ENCODE measurements around the gene DCAF11. TPM values are rescaled to one million over a fixed set of nuclear protein-coding genes. Genes with fewer than 3 reads are reported as not detected.

DCAF11 gene
- total RNA-seq, 2 experiments from 2014 or later: 79.4 to 84.0 TPM

DNA sequence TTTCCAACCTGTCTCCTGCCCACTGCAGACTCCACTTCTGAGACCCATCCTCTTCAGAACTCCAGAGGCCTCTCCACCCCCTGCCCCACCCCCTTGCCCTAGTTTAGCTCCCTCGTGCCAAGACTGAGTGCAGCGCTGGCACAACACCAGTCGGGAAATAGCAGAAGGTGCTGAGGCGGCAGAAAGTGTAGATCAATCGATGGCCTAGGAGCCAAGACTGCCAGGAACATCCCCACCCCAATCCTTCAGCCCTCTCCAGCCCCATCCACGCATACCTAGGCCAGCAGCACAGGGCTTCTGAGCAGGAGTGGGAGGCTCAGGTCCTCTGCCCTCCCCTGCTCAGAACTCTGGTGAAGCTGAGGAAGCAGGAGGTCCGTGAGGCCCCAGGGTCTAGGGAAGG is 42.1 kb upstream of the DCAF11 start:
- CTCF ChIA-PET: interaction anchor here (1.1 to 3.3 kb wide), 3 partner anchors 12 to 18 kb away, joined by 3 to 9 read pairs (median 7); no protein-coding TSS in a partner anchor
- no peak for DNase-seq
- Mint-ChIP-seq H3K27ac (no peak overlapping the region), H3K4me3 (no peak overlapping the region), H3K4me1 (ENCODE audit: low read depth) (peaks cover 5% of the 10 kb centered on the region), H3K36me3 (ENCODE audit: low read depth) (no peaks in the 10 kb centered on the region), H3K27me3 (ENCODE audit: low read depth) (no peaks in the 10 kb centered on the region), H3K9me3 (no peaks in the 10 kb centered on the region)
- intact Hi-C loops (cut with micrococcal nuclease): no loop called here

DNA sequence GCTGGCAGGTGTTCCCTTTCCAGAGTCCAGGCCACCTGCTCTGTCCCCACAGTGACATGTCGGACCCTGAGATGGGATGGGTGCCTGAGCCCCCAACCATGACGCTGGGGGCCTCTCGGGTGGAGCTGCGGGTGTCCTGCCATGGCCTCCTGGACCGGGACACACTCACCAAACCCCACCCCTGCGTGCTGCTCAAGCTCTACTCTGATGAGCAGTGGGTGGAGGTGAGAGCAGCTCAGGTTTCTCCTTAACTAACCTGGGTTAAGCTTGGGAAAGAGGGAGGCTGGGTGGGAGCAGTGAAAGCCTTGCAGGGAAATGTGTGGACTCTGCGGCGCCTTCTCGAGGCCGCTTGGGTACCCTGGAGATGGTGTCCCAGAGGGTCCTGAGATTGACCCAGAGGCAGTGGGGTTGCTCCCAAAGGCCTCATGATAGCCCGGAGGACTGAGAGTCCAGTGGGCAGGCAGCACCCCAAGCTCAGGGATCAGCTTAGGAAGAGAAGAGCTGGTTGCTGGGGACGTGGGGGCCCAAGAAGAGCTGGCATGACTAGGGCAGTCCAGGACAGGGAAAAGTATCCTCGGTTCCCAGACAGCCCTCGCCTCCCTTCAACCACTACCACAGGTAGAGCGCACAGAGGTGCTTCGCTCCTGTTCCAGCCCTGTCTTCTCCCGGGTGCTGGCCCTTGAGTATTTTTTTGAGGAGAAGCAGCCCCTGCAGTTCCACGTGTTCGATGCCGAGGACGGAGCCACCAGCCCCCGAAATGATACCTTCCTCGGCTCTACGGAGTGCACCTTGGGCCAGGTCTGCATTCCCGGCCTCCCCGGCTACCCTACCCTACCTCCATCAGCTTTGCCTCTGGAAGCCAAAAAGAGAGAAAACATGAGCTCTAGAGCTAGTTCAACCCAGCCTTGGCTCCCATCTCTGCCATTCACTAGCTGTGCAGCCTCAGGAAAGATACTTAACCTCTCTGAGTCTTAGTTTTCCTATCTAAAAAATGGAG is 41.4 kb upstream of the DCAF11 start:
- H3K27ac Mint-ChIP-seq: no peak overlapping the region
- H3K9me3 Mint-ChIP-seq: no peaks in the 10 kb centered on the region
- H3K36me3 Mint-ChIP-seq (ENCODE audit: low read depth): no peaks in the 10 kb centered on the region
- peaks cover 5% of the 10 kb centered on the region for H3K4me1 Mint-ChIP-seq (ENCODE audit: low read depth)
- no peak overlapping the region for H3K4me3 Mint-ChIP-seq
- H3K27me3 Mint-ChIP-seq (ENCODE audit: low read depth): no peaks in the 10 kb centered on the region
- intact Hi-C loops (cut with micrococcal nuclease): no loop called here
- DNase-seq: no peak
- CTCF ChIA-PET: interaction anchor here (1.1 to 3.3 kb wide), 3 partner anchors 13 to 17 kb away, joined by 3 to 9 read pairs (median 7); no protein-coding TSS in a partner anchor

DNA sequence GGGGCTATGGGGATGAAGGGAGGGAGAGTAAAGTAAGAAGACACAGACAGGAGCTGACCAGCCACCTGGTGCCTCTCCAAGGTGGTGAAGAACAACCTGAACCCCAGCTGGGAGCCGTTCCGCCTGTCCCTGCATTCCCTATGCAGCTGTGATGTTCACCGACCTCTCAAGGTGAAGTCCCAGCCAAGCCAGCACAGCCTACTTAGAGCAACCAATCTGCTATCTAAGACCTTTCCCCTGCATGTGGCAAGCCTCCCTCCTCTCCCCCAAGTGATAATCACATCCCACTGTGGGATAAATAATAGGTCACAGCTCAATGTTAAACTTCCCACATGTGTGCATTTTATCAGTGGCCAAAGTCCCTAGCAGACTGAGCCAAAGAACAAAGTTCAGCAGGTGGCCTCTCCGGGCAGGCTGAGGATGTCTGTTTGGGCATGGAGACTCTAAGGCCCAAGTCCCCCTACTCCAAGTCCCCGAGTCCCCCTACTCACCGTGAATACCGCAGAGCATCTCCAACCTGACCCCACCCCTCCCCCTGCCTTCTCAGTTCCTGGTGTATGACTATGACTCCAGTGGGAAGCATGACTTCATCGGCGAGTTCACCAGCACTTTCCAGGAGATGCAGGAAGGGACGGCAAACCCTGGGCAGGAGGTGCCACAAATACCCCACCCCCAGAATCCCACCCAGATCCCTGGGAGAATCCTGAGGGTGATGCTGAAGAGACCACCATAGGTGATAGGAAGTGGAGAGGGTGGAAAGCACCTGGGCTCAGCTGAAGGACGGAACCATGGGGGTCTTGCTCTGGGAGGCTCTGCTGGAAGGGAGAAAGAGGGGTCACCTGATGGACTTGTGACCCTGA is 39.7 kb upstream of the DCAF11 start:
- Mint-ChIP-seq H3K36me3 (ENCODE audit: low read depth) (no peaks in the 10 kb centered on the region), H3K4me3 (no peak overlapping the region), H3K9me3 (no peaks in the 10 kb centered on the region), H3K27ac (no peak overlapping the region), H3K4me1 (ENCODE audit: low read depth) (peaks cover 5% of the 10 kb centered on the region), H3K27me3 (ENCODE audit: low read depth) (no peaks in the 10 kb centered on the region)
- CTCF ChIA-PET: interaction anchor here (0.8 to 3.3 kb wide), 4 partner anchors 15 to 18 kb away, joined by 4 to 10 read pairs (median 6); no protein-coding TSS in a partner anchor
- no peak for DNase-seq
- intact Hi-C loops (cut with micrococcal nuclease): no loop called here

DNA sequence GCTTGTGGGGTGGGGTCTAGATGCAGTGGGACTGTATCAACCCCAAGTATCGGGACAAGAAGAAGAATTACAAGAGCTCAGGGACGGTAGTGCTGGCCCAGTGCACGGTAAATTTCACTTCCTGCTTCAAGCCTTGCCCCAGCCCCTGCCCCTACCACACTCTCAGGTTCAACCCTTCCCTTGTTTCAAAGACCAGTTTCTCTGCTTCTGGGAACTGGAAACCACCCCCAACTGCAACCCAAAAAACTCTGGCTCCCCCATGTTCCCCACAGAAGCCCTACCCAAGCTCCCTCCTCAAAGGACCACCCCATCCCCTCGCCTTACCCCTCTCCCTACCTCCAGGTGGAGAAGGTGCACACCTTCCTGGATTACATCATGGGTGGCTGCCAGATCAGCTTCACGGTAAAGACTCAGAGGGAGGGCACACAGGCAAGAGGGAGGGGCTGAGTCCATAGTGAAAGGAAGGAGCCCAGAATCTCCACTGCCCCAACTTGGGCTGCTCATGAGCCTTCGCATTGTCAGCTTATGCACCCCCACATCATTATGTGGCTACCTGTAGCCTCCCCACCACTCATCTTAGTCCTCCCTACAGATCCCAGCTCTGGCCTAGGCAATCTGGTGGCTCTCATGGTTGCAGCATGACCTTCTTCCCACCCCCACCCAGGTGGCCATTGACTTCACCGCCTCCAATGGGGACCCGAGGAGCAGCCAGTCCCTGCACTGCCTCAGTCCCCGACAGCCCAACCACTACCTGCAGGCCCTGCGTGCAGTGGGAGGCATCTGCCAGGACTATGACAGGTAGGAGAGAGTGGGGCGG is 38.9 kb upstream of the DCAF11 start:
- H3K36me3 Mint-ChIP-seq (ENCODE audit: low read depth): no peaks in the 10 kb centered on the region
- H3K9me3 Mint-ChIP-seq: no peaks in the 10 kb centered on the region
- no peak overlapping the region for H3K4me3 Mint-ChIP-seq
- CTCF ChIA-PET: interaction anchor here (0.9 to 1.9 kb wide), 3 partner anchors 14 to 17 kb away, joined by 4 to 10 read pairs (median 4); no protein-coding TSS in a partner anchor
- intact Hi-C loops (cut with micrococcal nuclease): no loop called here
- no peak for DNase-seq
- no peak overlapping the region for H3K27ac Mint-ChIP-seq
- no peaks in the 10 kb centered on the region for H3K27me3 Mint-ChIP-seq (ENCODE audit: low read depth)
- peaks cover 12% of the 10 kb centered on the region for H3K4me1 Mint-ChIP-seq (ENCODE audit: low read depth)

DNA sequence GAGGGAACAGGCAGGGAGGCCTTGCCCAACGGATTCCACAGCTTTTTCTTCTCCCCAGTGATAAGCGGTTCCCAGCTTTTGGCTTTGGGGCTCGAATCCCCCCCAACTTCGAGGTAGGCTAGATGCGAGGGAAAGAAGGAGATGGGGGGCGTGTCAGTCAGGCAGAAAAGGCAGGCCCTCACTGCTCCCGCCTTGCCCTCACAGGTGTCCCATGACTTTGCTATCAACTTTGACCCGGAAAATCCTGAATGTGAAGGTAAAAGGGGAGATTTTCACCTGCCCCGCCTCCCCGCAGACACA is 38.3 kb upstream of the DCAF11 start:
- peaks cover 10% of the 10 kb centered on the region for H3K4me1 Mint-ChIP-seq (ENCODE audit: low read depth)
- H3K27me3 Mint-ChIP-seq (ENCODE audit: low read depth): no peaks in the 10 kb centered on the region
- intact Hi-C loops (cut with micrococcal nuclease): no loop called here
- H3K27ac Mint-ChIP-seq: no peak overlapping the region
- no peaks in the 10 kb centered on the region for H3K36me3 Mint-ChIP-seq (ENCODE audit: low read depth)
- no peak for DNase-seq
- no peak overlapping the region for H3K4me3 Mint-ChIP-seq
- CTCF ChIA-PET: interaction anchor here (0.9 to 1.9 kb wide), 2 partner anchors 14 to 18 kb away, joined by 4 to 10 read pairs; no protein-coding TSS in a partner anchor
- H3K9me3 Mint-ChIP-seq: no peaks in the 10 kb centered on the region

DNA sequence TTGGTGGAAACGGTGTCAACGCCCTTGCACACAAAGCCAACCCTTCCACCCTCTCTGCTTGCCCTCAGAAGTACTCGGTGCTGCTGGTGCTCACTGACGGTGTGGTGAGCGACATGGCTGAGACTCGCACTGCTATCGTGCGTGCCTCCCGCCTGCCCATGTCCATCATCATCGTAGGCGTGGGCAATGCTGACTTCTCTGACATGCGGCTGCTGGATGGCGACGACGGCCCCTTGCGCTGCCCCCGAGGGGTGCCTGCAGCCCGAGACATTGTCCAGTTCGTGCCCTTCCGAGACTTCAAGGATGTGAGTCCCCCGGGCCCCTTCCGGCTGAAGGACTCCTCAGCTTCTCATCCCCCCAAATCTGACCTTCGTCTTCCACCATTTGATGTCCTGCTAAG is 37.5 kb upstream of the DCAF11 start:
- DNase-seq: no peak
- Mint-ChIP-seq H3K27ac (no peak overlapping the region), H3K36me3 (ENCODE audit: low read depth) (no peaks in the 10 kb centered on the region), H3K9me3 (no peaks in the 10 kb centered on the region), H3K27me3 (ENCODE audit: low read depth) (no peaks in the 10 kb centered on the region), H3K4me3 (no peak overlapping the region), H3K4me1 (ENCODE audit: low read depth) (peaks cover 14% of the 10 kb centered on the region)
- CTCF ChIA-PET: interaction anchor here (1.9 kb wide), 1 partner anchor 13 kb away, joined by 10 read pairs; no protein-coding TSS in a partner anchor
- intact Hi-C loops (cut with micrococcal nuclease): no loop called here

DNA sequence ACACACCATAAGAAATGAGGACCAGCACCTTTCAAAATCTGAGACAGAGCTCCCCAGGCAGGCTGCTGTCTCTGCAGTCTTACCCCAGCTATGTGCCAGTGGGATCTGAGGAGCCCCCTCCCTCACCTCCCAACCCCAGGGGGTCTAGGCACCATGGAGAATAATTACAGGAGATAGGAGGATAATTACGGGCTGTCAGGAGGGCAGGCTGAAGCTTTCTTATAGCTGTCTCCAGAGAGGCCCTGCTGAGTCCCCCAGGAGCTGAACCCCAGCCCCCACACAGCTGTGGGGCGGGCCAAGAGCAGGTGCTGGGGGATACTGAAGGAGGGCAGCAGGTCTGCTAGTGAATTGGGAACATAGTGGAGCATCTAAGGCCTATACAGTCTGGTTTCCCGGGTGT is 36.4 kb upstream of the DCAF11 start:
- no peak for DNase-seq
- H3K9me3 Mint-ChIP-seq: no peaks in the 10 kb centered on the region
- no peaks in the 10 kb centered on the region for H3K36me3 Mint-ChIP-seq (ENCODE audit: low read depth)
- no peak overlapping the region for H3K27ac Mint-ChIP-seq
- no peak overlapping the region for H3K4me3 Mint-ChIP-seq
- peaks cover 15% of the 10 kb centered on the region for H3K4me1 Mint-ChIP-seq (ENCODE audit: low read depth)
- CTCF ChIA-PET: interaction anchor here (0.7 kb wide), 1 partner anchor 20 kb away, joined by 3 read pairs; no protein-coding TSS in a partner anchor
- no peaks in the 10 kb centered on the region for H3K27me3 Mint-ChIP-seq (ENCODE audit: low read depth)
- intact Hi-C loops (cut with micrococcal nuclease): no loop called here

DNA sequence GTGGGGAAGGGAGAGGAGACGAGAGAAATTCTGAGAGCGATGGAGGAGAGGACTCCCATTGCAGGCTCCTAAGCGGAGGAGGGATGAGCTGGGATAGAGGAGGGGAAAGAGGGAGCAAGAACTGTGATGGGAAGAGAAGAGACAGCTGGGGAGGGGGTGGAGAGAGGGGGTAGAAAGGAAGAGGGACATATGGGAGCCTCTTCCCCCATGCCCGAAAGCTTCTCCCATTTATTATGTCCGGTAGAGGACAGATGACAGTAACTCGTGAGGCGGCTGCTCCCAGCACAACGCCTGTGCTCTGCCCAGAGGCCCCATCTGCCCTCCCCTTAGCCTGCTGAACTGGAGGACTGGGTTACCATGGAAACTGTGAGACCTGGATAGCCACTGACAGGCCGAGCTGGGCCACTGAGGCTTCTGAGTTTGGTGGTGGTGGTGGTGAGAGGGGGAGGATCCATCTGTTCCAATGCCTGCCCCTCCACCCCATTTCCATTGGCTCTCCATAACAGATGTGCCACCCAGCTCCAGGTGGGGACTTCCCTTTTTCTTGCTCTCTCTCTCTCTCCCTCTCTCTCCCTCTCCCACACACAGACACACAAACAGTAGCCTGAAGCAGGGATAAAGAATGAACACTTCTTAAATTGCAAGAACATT is 35.0 kb upstream of the DCAF11 start:
- Mint-ChIP-seq H3K4me3 (no peak overlapping the region), H3K4me1 (ENCODE audit: low read depth) (peaks cover 15% of the 10 kb centered on the region), H3K27me3 (ENCODE audit: low read depth) (no peaks in the 10 kb centered on the region), H3K27ac (no peak overlapping the region), H3K9me3 (no peaks in the 10 kb centered on the region), H3K36me3 (ENCODE audit: low read depth) (no peaks in the 10 kb centered on the region)
- CTCF ChIA-PET: interaction anchor here (0.6 to 5.1 kb wide), 8 partner anchors 14 to 229 kb away, joined by 4 to 76 read pairs (median 9); partner anchors contain the start of genes CARMIL3, CIDEB and PCK2
- intact Hi-C loops (cut with micrococcal nuclease): no loop called here
- no peak for DNase-seq

DNA sequence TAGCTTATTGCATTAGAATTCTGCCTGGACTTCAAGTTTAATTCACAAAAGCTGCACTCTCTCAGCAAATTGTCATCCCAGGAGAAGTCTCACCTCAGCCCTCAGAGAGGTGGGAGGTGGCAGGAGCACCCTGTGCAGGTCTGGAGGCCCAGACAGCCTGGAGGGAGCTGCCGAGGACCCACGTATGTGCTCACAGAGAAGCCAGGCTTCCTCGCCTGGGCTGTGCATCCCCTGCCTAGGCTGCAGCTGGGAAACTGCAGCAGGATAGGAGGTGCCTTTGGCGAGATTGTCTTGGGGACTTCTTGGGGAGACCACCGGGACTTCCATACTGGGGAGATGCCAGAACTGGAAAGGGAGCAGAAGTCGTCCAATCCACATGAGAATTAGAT is 34.4 kb upstream of the DCAF11 start:
- DNase-seq: no peak
- Mint-ChIP-seq H3K4me3 (peak overlapping the region; percentile 74), H3K9me3 (no peaks in the 10 kb centered on the region), H3K27me3 (ENCODE audit: low read depth) (no peaks in the 10 kb centered on the region), H3K4me1 (ENCODE audit: low read depth) (peaks cover 15% of the 10 kb centered on the region), H3K27ac (no peak overlapping the region), H3K36me3 (ENCODE audit: low read depth) (no peaks in the 10 kb centered on the region)
- intact Hi-C loops (cut with micrococcal nuclease): no loop called here
- CTCF ChIA-PET: interaction anchor here (0.6 to 5.1 kb wide), 9 partner anchors 13 to 520 kb away, joined by 3 to 76 read pairs (median 7); partner anchors contain the start of genes CARMIL3, CIDEB and PCK2

DNA sequence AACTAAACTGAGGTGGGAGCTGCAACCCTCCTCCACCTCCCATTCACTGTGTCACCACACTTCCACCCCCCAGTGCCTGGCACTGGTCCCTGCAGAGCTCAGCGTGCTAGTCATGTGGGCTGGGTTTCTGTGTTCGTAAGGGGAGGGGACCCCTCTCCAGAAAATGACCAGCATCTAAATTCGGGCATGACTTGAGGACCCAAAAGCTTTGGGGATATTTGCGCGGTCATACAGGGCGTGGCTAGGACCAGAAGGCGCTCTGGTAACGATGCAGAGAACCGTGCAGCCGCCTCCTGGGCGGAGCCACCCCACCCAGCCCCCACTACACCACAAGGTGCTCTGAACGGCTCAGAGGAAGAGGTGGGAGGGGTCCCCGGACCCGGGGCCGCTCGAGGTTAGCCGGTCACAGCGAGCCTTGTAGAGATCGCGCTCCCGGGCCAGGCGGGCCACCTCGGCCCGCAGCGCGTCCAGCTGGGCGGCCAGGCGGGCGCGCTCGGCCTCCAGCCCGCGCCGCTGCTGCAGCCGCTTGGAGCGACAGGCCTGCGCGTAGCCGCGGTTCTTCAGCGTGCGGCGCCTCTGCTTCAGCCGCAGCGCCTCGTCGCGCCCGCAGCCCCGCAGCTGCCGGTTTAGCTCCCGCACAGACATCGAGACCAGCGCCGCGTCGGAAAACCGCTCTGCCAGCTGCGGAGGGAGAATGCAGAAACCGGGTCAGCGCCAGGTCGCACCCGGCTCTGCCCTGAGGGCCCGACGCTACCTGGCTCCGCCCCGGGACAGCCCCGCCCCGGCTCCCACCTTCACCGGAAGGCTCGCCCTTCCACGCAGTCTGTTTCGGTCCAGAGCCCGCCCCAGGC is 33.5 kb upstream of the DCAF11 start:
- H3K9me3 Mint-ChIP-seq: no peaks in the 10 kb centered on the region
- no peaks in the 10 kb centered on the region for H3K27me3 Mint-ChIP-seq (ENCODE audit: low read depth)
- no peak overlapping the region for H3K27ac Mint-ChIP-seq
- peak; percentile 74 for DNase-seq
- CTCF ChIA-PET: interaction anchor here (0.6 to 5.1 kb wide), 12 partner anchors 12 to 521 kb away, joined by 3 to 76 read pairs (median 6); partner anchors contain the start of genes CARMIL3, CIDEB and PCK2
- peaks cover 15% of the 10 kb centered on the region for H3K4me1 Mint-ChIP-seq (ENCODE audit: low read depth)
- peak overlapping the region; percentile 74 for H3K4me3 Mint-ChIP-seq
- intact Hi-C loops (cut with micrococcal nuclease): loop anchor here (1.0 kb wide), 1 partner anchor 33 kb away; the partner anchor contains the start of genes DCAF11 and NRL
- H3K36me3 Mint-ChIP-seq (ENCODE audit: low read depth): no peaks in the 10 kb centered on the region
